SK-N-SH treated with all-trans-retinoic acid at 6 μM for 48 hours (cell line): ENCODE results near the gene DDRGK1.

Experiments
- ATAC-seq: fragments of 200-7000 bp; cut with Tn5 transposase; 3 replicates; pipeline ENCODE4 v1.9.1; 2020; ENCODE audit warnings: mild to moderate bottlenecking, moderate library complexity
- BACH2 ChIP-seq: fragments of 250-450 bp; sonication (Bioruptor Pico); IDR thresholded peaks from 2 replicates; pipeline ENCODE4 v1.9.0; 2021; ENCODE audit warnings: mild to moderate bottlenecking, borderline replicate concordance
- CSDC2 ChIP-seq: fragments of 250-450 bp; sonication (Bioruptor Pico); IDR thresholded peaks from 2 replicates; pipeline ENCODE4 v1.5.0; 2020; ENCODE audit warnings: mild to moderate bottlenecking, moderate library complexity
- ESRRG ChIP-seq: fragments of 250-450 bp; sonication (Bioruptor Pico); IDR thresholded peaks from 2 replicates; pipeline ENCODE4 v1.6.1; 2021; ENCODE audit warnings: mild to moderate bottlenecking
- ISL1 ChIP-seq: fragments of 250-450 bp; sonication (Bioruptor Pico); IDR thresholded peaks from 2 replicates; pipeline ENCODE4 v2.1.2; 2022; ENCODE audit warnings: mild to moderate bottlenecking, moderate library complexity
- OSR1 ChIP-seq: fragments of 250-450 bp; sonication (Bioruptor Pico); IDR thresholded peaks from 2 replicates; pipeline ENCODE4 v1.8.0; 2022; ENCODE audit warnings: moderate library complexity, mild to moderate bottlenecking, inconsistent platforms
- POU6F1 ChIP-seq: fragments of 250-450 bp; sonication (Bioruptor Pico); IDR thresholded peaks from 2 replicates; pipeline ENCODE4 v1.8.0; 2021; ENCODE audit warnings: low read depth, mild to moderate bottlenecking, moderate library complexity, borderline replicate concordance
- PPARA ChIP-seq: fragments of 250-450 bp; sonication (Bioruptor Pico); IDR thresholded peaks from 2 replicates; pipeline ENCODE4 v1.5.0; 2020; ENCODE audit warnings: mild to moderate bottlenecking, borderline replicate concordance
- RARB ChIP-seq: fragments of 250-450 bp; sonication (Bioruptor Pico); IDR thresholded peaks from 2 replicates; pipeline ENCODE4 v1.8.0; 2021; ENCODE audit warnings: mild to moderate bottlenecking, moderate library complexity
- SNAI2 ChIP-seq: fragments of 250-450 bp; sonication (Bioruptor Pico); IDR thresholded peaks from 2 replicates; pipeline ENCODE4 v1.5.0; 2020; ENCODE audit warnings: mild to moderate bottlenecking, moderate library complexity
- TOX ChIP-seq: fragments of 250-450 bp; sonication (Bioruptor Pico); IDR thresholded peaks from 2 replicates; pipeline ENCODE4 v1.8.0; 2021; ENCODE audit warnings: mild to moderate bottlenecking, moderate library complexity, borderline replicate concordance
- TSHZ2 ChIP-seq: fragments of 250-450 bp; sonication (Bioruptor Pico); IDR thresholded peaks from 2 replicates; pipeline ENCODE4 v1.5.0; 2020; ENCODE audit warnings: mild to moderate bottlenecking, moderate library complexity
- ZC3H10 ChIP-seq: fragments of 250-450 bp; sonication (Bioruptor Pico); IDR thresholded peaks from 2 replicates; pipeline ENCODE4 v1.5.1; 2021; ENCODE audit warnings: mild to moderate bottlenecking, moderate library complexity
- ZFP3 ChIP-seq: fragments of 250-450 bp; sonication (Bioruptor Pico); IDR thresholded peaks from 2 replicates; pipeline ENCODE4 v1.5.0; 2020; ENCODE audit warnings: mild to moderate bottlenecking, moderate library complexity
- ZFP30 ChIP-seq: fragments of 450-650 bp; formaldehyde crosslinking; IDR thresholded peaks from 2 replicates; pipeline ENCODE4 v1.5.0; 2022; ENCODE audit warnings: mild to moderate bottlenecking, moderate library complexity
- ZNF70 ChIP-seq: fragments of 450-650 bp; formaldehyde crosslinking; IDR thresholded peaks from 2 replicates; pipeline ENCODE4 v1.5.0; 2020; ENCODE audit warnings: mild to moderate bottlenecking, moderate library complexity
- ZNF8 ChIP-seq: fragments of 450-650 bp; formaldehyde crosslinking; IDR thresholded peaks from 2 replicates; pipeline ENCODE4 v1.5.0; 2020; ENCODE audit warnings: mild to moderate bottlenecking, moderate library complexity
- TF ChIP-seq, protein P1 (sequence below): fragments of 250-450 bp; sonication (Bioruptor Pico); IDR thresholded peaks from 2 replicates; pipeline ENCODE4 v1.8.0; 2020; ENCODE audit warnings: mild to moderate bottlenecking, moderate library complexity, borderline replicate concordance
- TF ChIP-seq, protein P2 (sequence below): fragments of 250-450 bp; sonication (Bioruptor Pico); IDR thresholded peaks from 2 replicates; pipeline ENCODE4 v1.5.1; 2021; ENCODE audit warnings: mild to moderate bottlenecking, moderate library complexity
- TF ChIP-seq, protein P3 (sequence below): fragments of 250-450 bp; sonication (Bioruptor Pico); IDR thresholded peaks from 2 replicates; pipeline ENCODE4 v1.5.1; 2020; ENCODE audit warnings: low read depth, mild to moderate bottlenecking, moderate library complexity

The DDRGK1 gene

GRCh38 chr20:3168829-3169590, 35.5 kb downstream of the DDRGK1 start (continued):
- TF ChIP-seq POU6F1 (CRISPR knock-in tag): no peak
- TF ChIP-seq ZNF70 (CRISPR knock-in tag): no peak
- TF ChIP-seq ZC3H10 (CRISPR knock-in tag): no peak

- ATAC-seq: no peak
- TF ChIP-seq SNAI2 (CRISPR knock-in tag): no peak
- no peak for TF ChIP-seq ISL1 (CRISPR knock-in tag)
- no peak for TF ChIP-seq CSDC2
- no peak for TF ChIP-seq TSHZ2 (CRISPR knock-in tag)
- TF ChIP-seq POU6F1 (CRISPR knock-in tag): no peak
- TF ChIP-seq, protein P1, sequence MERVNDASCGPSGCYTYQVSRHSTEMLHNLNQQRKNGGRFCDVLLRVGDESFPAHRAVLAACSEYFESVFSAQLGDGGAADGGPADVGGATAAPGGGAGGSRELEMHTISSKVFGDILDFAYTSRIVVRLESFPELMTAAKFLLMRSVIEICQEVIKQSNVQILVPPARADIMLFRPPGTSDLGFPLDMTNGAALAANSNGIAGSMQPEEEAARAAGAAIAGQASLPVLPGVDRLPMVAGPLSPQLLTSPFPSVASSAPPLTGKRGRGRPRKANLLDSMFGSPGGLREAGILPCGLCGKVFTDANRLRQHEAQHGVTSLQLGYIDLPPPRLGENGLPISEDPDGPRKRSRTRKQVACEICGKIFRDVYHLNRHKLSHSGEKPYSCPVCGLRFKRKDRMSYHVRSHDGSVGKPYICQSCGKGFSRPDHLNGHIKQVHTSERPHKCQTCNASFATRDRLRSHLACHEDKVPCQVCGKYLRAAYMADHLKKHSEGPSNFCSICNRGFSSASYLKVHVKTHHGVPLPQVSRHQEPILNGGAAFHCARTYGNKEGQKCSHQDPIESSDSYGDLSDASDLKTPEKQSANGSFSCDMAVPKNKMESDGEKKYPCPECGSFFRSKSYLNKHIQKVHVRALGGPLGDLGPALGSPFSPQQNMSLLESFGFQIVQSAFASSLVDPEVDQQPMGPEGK (CRISPR knock-in tag): no peak
- TF ChIP-seq RARB (CRISPR knock-in tag): no peak
- TF ChIP-seq BACH2 (CRISPR knock-in tag): no peak
- no peak for TF ChIP-seq PPARA
- TF ChIP-seq ESRRG (CRISPR knock-in tag): no peak
- TF ChIP-seq, protein P2, sequence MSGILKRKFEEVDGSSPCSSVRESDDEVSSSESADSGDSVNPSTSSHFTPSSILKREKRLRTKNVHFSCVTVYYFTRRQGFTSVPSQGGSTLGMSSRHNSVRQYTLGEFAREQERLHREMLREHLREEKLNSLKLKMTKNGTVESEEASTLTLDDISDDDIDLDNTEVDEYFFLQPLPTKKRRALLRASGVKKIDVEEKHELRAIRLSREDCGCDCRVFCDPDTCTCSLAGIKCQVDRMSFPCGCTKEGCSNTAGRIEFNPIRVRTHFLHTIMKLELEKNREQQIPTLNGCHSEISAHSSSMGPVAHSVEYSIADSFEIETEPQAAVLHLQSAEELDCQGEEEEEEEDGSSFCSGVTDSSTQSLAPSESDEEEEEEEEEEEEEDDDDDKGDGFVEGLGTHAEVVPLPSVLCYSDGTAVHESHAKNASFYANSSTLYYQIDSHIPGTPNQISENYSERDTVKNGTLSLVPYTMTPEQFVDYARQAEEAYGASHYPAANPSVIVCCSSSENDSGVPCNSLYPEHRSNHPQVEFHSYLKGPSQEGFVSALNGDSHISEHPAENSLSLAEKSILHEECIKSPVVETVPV (CRISPR knock-in tag): no peak
- no peak for TF ChIP-seq ZFP30 (CRISPR knock-in tag)
- no peak for TF ChIP-seq OSR1 (CRISPR knock-in tag)
Measured at GRCh38 chr20:3168079-3168828, 36.2 kb downstream of the DDRGK1 start.

GRCh38 chr20:3167738-3168078, 36.8 kb downstream of the DDRGK1 start:
- ATAC-seq: no peak
- TF ChIP-seq TOX (CRISPR knock-in tag) (no peak), ZNF8 (CRISPR knock-in tag) (no peak), ZFP30 (CRISPR knock-in tag) (no peak), SNAI2 (CRISPR knock-in tag) (no peak), ZFP3 (no peak), ESRRG (CRISPR knock-in tag) (no peak), ZC3H10 (CRISPR knock-in tag) (no peak), TSHZ2 (CRISPR knock-in tag) (no peak)
- TF ChIP-seq, protein P2 (CRISPR knock-in tag): no peak
- TF ChIP-seq, protein P3, sequence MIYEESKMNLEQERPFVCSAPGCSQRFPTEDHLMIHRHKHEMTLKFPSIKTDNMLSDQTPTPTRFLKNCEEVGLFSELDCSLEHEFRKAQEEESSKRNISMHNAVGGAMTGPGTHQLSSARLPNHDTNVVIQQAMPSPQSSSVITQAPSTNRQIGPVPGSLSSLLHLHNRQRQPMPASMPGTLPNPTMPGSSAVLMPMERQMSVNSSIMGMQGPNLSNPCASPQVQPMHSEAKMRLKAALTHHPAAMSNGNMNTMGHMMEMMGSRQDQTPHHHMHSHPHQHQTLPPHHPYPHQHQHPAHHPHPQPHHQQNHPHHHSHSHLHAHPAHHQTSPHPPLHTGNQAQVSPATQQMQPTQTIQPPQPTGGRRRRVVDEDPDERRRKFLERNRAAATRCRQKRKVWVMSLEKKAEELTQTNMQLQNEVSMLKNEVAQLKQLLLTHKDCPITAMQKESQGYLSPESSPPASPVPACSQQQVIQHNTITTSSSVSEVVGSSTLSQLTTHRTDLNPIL (CRISPR knock-in tag): no peak
